Measurements from ENCODE around the gene SV2C.

The SV2C gene

GRCh38 chr5:76378355-76378754 is 295.2 kb downstream of the SV2C start:
- DNase-seq (ENCODE audit: low spot score), result no peak
- FAIRE-seq, result no peak

GRCh38 chr5:76379316-76379715 is 296.1 kb downstream of the SV2C start:
- FAIRE-seq (no peak), DNase-seq (ENCODE audit: low spot score) (no peak)

GRCh38 chr5:76379855-76380254 is 296.7 kb downstream of the SV2C start:
- no peak for FAIRE-seq
- no peak for DNase-seq (ENCODE audit: low spot score)

GRCh38 chr5:76380346-76381066 is 297.3 kb downstream of the SV2C start:
- DNase-seq (ENCODE audit: low spot score) (no peak), FAIRE-seq (no peak)

GRCh38 chr5:76383126-76383832 is 300.1 kb downstream of the SV2C start:
- DNase-seq (ENCODE audit: low spot score) (no peak), FAIRE-seq (no peak)

- FAIRE-seq (no peak), DNase-seq (ENCODE audit: low spot score) (no peak)
Measured at GRCh38 chr5:76384189-76384588, 301.0 kb downstream of the SV2C start.

GRCh38 chr5:76384705-76385104 is 301.5 kb downstream of the SV2C start:
- FAIRE-seq, result no peak
- DNase-seq (ENCODE audit: low spot score), result no peak

- FAIRE-seq (no peak), DNase-seq (ENCODE audit: low spot score) (no peak)
Measured at GRCh38 chr5:76385540-76385939, 302.4 kb downstream of the SV2C start.

- no peak for DNase-seq (ENCODE audit: low spot score)
- FAIRE-seq, result no peak
Measured at GRCh38 chr5:76386360-76386759, 303.2 kb downstream of the SV2C start.

GRCh38 chr5:76388236-76388635 is 305.1 kb downstream of the SV2C start:
- no peak for DNase-seq (ENCODE audit: low spot score)
- FAIRE-seq, result no peak

GRCh38 chr5:76388791-76389512 is 305.8 kb downstream of the SV2C start:
- DNase-seq (ENCODE audit: low spot score) (no peak), FAIRE-seq (no peak)

- FAIRE-seq, result no peak
Measured at GRCh38 chr5:76389513-76390154, 306.5 kb downstream of the SV2C start.

GRCh38 chr5:76391014-76391413 is 307.8 kb downstream of the SV2C start:
- no peak for DNase-seq (ENCODE audit: low spot score)
- no peak for FAIRE-seq

More at GRCh38 chr5:76389513-76390154, 306.5 kb downstream of the SV2C start:
- no peak for DNase-seq (ENCODE audit: low spot score)

- FAIRE-seq, result no peak
- DNase-seq (ENCODE audit: low spot score), result no peak
Measured at GRCh38 chr5:76393035-76393680, 310.0 kb downstream of the SV2C start.

- no peak for FAIRE-seq
- DNase-seq (ENCODE audit: low spot score), result no peak
Measured at GRCh38 chr5:76397200-76397599, 314.0 kb downstream of the SV2C start.

- FAIRE-seq (no peak), DNase-seq (ENCODE audit: low spot score) (no peak)
Measured at GRCh38 chr5:76399268-76399667, 316.1 kb downstream of the SV2C start.

- FAIRE-seq (no peak), DNase-seq (ENCODE audit: low spot score) (no peak)
Measured at GRCh38 chr5:76400466-76400865, 317.3 kb downstream of the SV2C start.

GRCh38 chr5:76401801-76402250 is 318.6 kb downstream of the SV2C start:
- no peak for DNase-seq (ENCODE audit: low spot score)
- no peak for FAIRE-seq

GRCh38 chr5:76402251-76402885 is 319.2 kb downstream of the SV2C start:
- DNase-seq (ENCODE audit: low spot score) (no peak), FAIRE-seq (no peak)

- DNase-seq (ENCODE audit: low spot score), result no peak
- FAIRE-seq, result no peak
Measured at GRCh38 chr5:76402886-76403765, 319.9 kb downstream of the SV2C start, which contains the start of gene IQGAP2. IQGAP2 (plus strand) TSS chr5:76403285; CDS start chr5:76403546, 261 bp downstream.
